GM10266 (cell line): ENCODE data around the gene TM4SF1.

Experiments used
- DNase-seq: peaks from one replicate; pipeline ENCODE4 v3.0.0; 2012; ENCODE audit errors: extremely low spot score
- CTCF ChIP-seq: IDR thresholded peaks from 2 replicates; pipeline ENCODE4 v1.5.1; 2012; ENCODE audit warnings: mild to moderate bottlenecking, low read depth; ENCODE audit not compliant: control insufficient read depth, insufficient read depth; ENCODE audit errors: missing control alignments

The TM4SF1 gene

GRCh38 chr3:149356044-149356592, 21.3 kb downstream of the TM4SF1 start:
- no peak for DNase-seq

DNA sequence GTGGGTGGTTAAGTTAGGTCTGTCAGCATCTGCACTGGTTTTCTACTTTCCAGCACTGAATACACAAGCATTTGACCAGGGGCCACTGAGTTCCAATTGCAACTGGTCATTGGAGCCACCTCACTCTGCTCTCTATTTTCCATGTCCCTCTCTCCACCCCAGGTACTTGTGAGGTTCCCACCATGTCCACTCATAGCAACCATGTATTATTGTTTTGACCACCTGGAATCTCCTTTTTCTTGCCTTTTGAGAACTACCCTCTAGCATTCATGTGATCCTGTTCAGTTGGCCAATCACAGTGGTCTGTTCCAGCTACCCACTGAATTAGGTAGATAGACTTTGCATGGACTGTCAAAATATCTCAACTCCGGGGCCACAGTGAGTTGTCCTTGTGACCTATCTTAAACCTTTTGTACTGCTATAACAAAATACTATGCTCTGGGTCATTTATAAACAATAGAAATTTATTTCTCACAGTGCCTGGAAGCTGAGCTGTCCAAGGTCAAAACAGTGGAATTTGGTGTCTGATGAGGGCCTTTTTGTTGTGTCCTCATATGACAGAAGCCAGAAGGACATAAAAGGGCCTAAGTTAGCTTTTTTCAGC, 23.8 kb downstream of the TM4SF1 start:
- DNase-seq = no peak
- TF ChIP-seq CTCF = no peak

More at GRCh38 chr3:149356044-149356592, 21.3 kb downstream of the TM4SF1 start:
- no peak for TF ChIP-seq CTCF

- DNase-seq = peak; percentile 66
- TF ChIP-seq CTCF = peak; percentile 75
Measured at GRCh38 chr3:149352556-149352955, 24.9 kb downstream of the TM4SF1 start.

GRCh38 chr3:149343951-149344350, 33.5 kb downstream of the TM4SF1 start:
- no peak for TF ChIP-seq CTCF
- DNase-seq = no peak

- no peak for DNase-seq
- no peak for TF ChIP-seq CTCF
Measured at GRCh38 chr3:149342413-149343380, 34.8 kb downstream of the TM4SF1 start.

DNA sequence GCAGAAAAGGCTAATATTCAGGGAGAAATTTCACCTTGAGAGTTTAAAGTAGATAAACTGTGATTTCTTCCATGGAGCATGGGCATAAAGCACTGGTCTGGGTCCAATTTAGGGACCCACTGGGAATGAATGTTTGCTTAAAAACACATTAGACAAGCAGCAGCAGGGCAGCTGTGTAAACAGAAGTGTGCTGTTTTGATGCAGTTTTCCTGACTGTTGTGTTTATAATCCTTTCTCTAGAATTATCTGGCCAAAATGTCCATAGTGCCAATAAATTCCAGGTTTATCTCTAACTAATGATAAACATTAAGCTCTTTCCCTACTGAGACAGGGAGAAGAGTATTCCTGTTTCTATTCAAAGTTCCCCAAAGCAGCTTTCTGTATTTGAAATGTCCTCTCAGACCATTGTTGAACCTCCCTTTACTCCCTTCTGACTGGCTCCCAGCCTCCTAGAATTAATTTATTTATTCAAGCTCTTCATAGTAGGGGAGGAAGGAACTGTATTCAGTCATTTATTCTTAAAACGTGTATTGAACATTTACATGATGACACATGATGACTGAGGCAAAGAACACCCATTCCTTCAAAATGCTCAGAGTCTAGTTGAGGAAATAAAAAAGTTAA, 37.0 kb downstream of the TM4SF1 start:
- no peak for TF ChIP-seq CTCF
- DNase-seq = no peak
